HepG2 (cell line): ENCODE measurements around the gene CDYL. TPM values are rescaled to one million over a fixed set of nuclear protein-coding genes. Genes with fewer than 3 reads are reported as not detected.
A peak's percentile ranks its signal among the peaks of the same experiment; 100 is the strongest.

Source experiments
- ATAC-seq: fragments of 200-7000 bp; cut with Tn5 transposase; 3 replicates; pipeline ENCODE4 v1.9.1; 2020; ENCODE audit warnings: mild to moderate bottlenecking, moderate library complexity
- BruUV-seq: library from RNA; stranded (reverse); fragments of 400-500 nt; replicated peaks from 2 replicates; lab custom pipeline; 2021; lab: Mats Ljungman, UMichigan
- CTCF ChIA-PET: fragments of 300-600 bp; formaldehyde crosslinking; extraction: SDS; loops from one replicate; lab custom pipeline; 2021; ENCODE audit warnings: low total read pairs, inconsistent platforms, low intra/inter-chr PET ratio; lab: Yijun Ruan, JAX
- POLR2A ChIA-PET: fragments of 350-600 bp; sonication (Branson Sonifier 250); formaldehyde crosslinking; loops from one replicate; lab custom pipeline; 2020; ENCODE audit warnings: antibody characterized with exemption, inconsistent platforms; lab: Yijun Ruan, JAX
- DNase-seq: peaks from one replicate; pipeline ENCODE4 v3.0.0-alpha.2; 2015; ENCODE audit warnings: low spot score
- FAIRE-seq: peaks from 3 replicates; lab custom pipeline; 2011; peaks lifted over from hg19 to GRCh38; lab: Jason Lieb, UNC
- H2AFZ ChIP-seq: one replicate; pipeline ENCODE4 v1.6.1; 2011; ENCODE audit warnings: low read length, inconsistent platforms
- H3K27ac ChIP-seq: fragments of 300-600 bp; 3 replicates; pipeline ENCODE4 v1.8.0; 2011; ENCODE audit warnings: mixed run types, mild to moderate bottlenecking, mixed read lengths, low read length, inconsistent platforms; ENCODE audit not compliant: insufficient read depth; ENCODE audit errors: extremely low read length
- H3K27me3 ChIP-seq, 2 experiments: fragments of 200-600 bp in 1 of 2; 2 replicates in 1 of 2; 3 replicates in 1 of 2; pipeline versions ENCODE4 v1.6.0 to v1.8.0; 2011; ENCODE audit warnings: low read length in 2 of 2, mild to moderate bottlenecking in 2 of 2, moderate library complexity in 2 of 2, inconsistent platforms in 1 of 2; ENCODE audit not compliant: insufficient read depth in 2 of 2, control insufficient read depth in 1 of 2
- H3K36me3 ChIP-seq, 2 experiments: fragments of 200-600 bp in 1 of 2; replicated peaks in 1 of 2; 2 replicates in 1 of 2; 3 replicates in 1 of 2; pipeline versions ENCODE4 v1.5.1 to v1.8.0; 2011; ENCODE audit warnings: low read length in 2 of 2, inconsistent platforms in 1 of 2; ENCODE audit not compliant: insufficient read depth in 2 of 2, control insufficient read depth in 1 of 2
- H3K4me1 ChIP-seq: 2 replicates; pipeline ENCODE4 v1.5.1; 2012; ENCODE audit warnings: low read length, inconsistent platforms; ENCODE audit not compliant: insufficient read depth
- H3K4me2 ChIP-seq: 2 replicates; pipeline ENCODE4 v1.6.0; 2011; ENCODE audit warnings: low read depth, low read length, inconsistent platforms
- H3K4me3 ChIP-seq, 3 experiments: fragments of 200-600 bp in 1 of 3; sonication (generic), shearing (Covaris generic) in 1 of 3; replicated peaks in 1 of 3; 2 replicates each; pipeline ENCODE4 v1.5.1; 2011 to 2016; ENCODE audit warnings: low read length in 3 of 3, inconsistent platforms in 2 of 3, low read depth in 2 of 3, mild to moderate bottlenecking in 2 of 3, control low read depth in 1 of 3, mixed read lengths in 1 of 3; ENCODE audit not compliant: insufficient read depth in 1 of 3
- H3K79me2 ChIP-seq: one replicate; pipeline ENCODE4 v1.6.1; 2011; ENCODE audit warnings: low read length, inconsistent platforms; ENCODE audit not compliant: insufficient read depth
- H3K9ac ChIP-seq: 2 replicates; pipeline ENCODE4 v1.6.0; 2011; ENCODE audit warnings: mild to moderate bottlenecking, low read depth, low read length, inconsistent platforms; ENCODE audit not compliant: insufficient read depth
- H3K9me3 ChIP-seq: 2 replicates; pipeline ENCODE4 v1.5.1; 2012; ENCODE audit warnings: mild to moderate bottlenecking, low read length
- H4K20me1 ChIP-seq: 2 replicates; pipeline ENCODE4 v1.6.0; 2011; ENCODE audit warnings: inconsistent platforms, mild to moderate bottlenecking, low read length, moderate library complexity; ENCODE audit not compliant: insufficient read depth
- KAT8 ChIP-seq: IDR thresholded peaks from 2 replicates; pipeline ENCODE4 v1.6.1; 2016; ENCODE audit warnings: missing genetic modification reagents, missing compliant biosample characterization
- MNT ChIP-seq: fragments of 450-650 bp; IDR thresholded peaks from 2 replicates; pipeline ENCODE4 v1.6.1; 2016
- PHB2 ChIP-seq: fragments of 450-650 bp; IDR thresholded peaks from 2 replicates; pipeline ENCODE4 v1.6.1; 2018; ENCODE audit not compliant: partially characterized antibody
- SIN3B ChIP-seq: fragments of 150-350 bp; IDR thresholded peaks from 2 replicates; pipeline ENCODE4 v1.6.1; 2014; ENCODE audit warnings: low read length
- SOX5 ChIP-seq: IDR thresholded peaks from 2 replicates; pipeline ENCODE4 v1.6.1; 2016; ENCODE audit warnings: borderline replicate concordance
- ZBTB2 ChIP-seq: sonication (generic); formaldehyde crosslinking; IDR thresholded peaks from 2 replicates; pipeline ENCODE4 v1.8.0; 2022; ENCODE audit warnings: low read depth, missing genetic modification reagents
- ZBTB4 ChIP-seq: sonication (generic); formaldehyde crosslinking; IDR thresholded peaks from 2 replicates; pipeline ENCODE4 v1.4.0; 2020; ENCODE audit warnings: missing genetic modification reagents, mild to moderate bottlenecking, borderline replicate concordance
- ZNF256 ChIP-seq: sonication (generic); formaldehyde crosslinking; conservative IDR thresholded peaks from 2 replicates; pipeline ENCODE4 v1.4.0; 2020; ENCODE audit warnings: missing genetic modification reagents
- ZNF513 ChIP-seq: sonication (generic); formaldehyde crosslinking; conservative IDR thresholded peaks from 2 replicates; pipeline ENCODE4 v1.5.0; 2020; ENCODE audit warnings: missing genetic modification reagents
- WGBS: methylation state at CpG from one replicate; pipeline ENCODE4 v1.1.6; 2017; ENCODE audit warnings: low lambda C conversion rate; 5-methylcytosine and 5-hydroxymethylcytosine counted together
- in situ Hi-C: cut with HindIII; loops from 2 replicates; pipeline ENCODE4 v1.10.0; 2017; ENCODE audit warnings: low pct_unique_long_range_greater_than_20kb; ENCODE audit not compliant: extremely low pct_ligation_motif_present
- intact Hi-C: fragments of 100-400 bp; cut with micrococcal nuclease; formaldehyde crosslinking; loops from one replicate; pipeline ENCODE4 v1.10.0; 2022; ENCODE audit not compliant: unreplicated experiment
- polyA plus RNA-seq, 8 experiments: library from polyadenylated mRNA; depleted of rRNA in 3 of 8; stranded (reverse) in 7 of 8; unstranded in 1 of 8; fragments of >200 nt; fragmentation: Illumina TruSeq in 4 of 8; extraction: Trizol in 4 of 8; gene quantifications; 2 replicates each; pipeline versions ENCODE4 v1.2.1 to v1.2.3, GENCODE V29; 2011 to 2016; ENCODE audit warnings: low read depth in 4 of 8, missing spikeins in 1 of 8, mixed read lengths in 1 of 8; ENCODE audit not compliant: insufficient read depth in 1 of 8
- total RNA-seq, 5 experiments: library from RNA; depleted of rRNA; stranded (reverse); fragments of >200 nt; fragmentation: Illumina TruSeq; extraction: Trizol; gene quantifications; 2 replicates each; pipeline ENCODE4 v1.2.3, GENCODE V29; 2016; ENCODE audit warnings: low read depth in 1 of 5

The CDYL gene
- total and polyA plus RNA-seq, 2 of the 13 experiments (the other 11 are each of a cell fraction or from before 2014, with no cell fraction given): 22.8 to 105 TPM

GRCh38 chr6:4910037-4910760 is 134.0 kb downstream of the CDYL start:
- in situ Hi-C loops (no loop called here), intact Hi-C loops (no loop called here)
- Histone ChIP-seq H3K9ac (no peak overlapping the region), H3K4me2 (no peak overlapping the region), H3K27me3 (no peaks in the 10 kb centered on the region), H2AFZ (no peak overlapping the region), H3K36me3 (peaks cover 2 to 17% of the 10 kb centered on the region in 2 experiments; a peak in 4 of 5 replicates), H3K79me2 (peaks cover 2% of the 10 kb centered on the region), H3K4me3 (no peak overlapping the region), H4K20me1 (no peaks in the 10 kb centered on the region), H3K4me1 (0 out of 2 replicates have a peak, but pooled peaks cover 4% of the 10 kb centered on the region), H3K9me3 (no peaks in the 10 kb centered on the region), H3K27ac (no peak overlapping the region)
- ATAC-seq: no peak
- no TSS peak for BruUV-seq
- DNase-seq: no peak
- CTCF ChIA-PET: interaction anchor here (0.6 kb wide), 1 partner anchor 29 kb away, joined by 5 read pairs; no protein-coding TSS in a partner anchor
- TF ChIP-seq MNT (peak; percentile 54; the same call in 1 of the 2 replicates), PHB2 (no peak)
- no peak for FAIRE-seq
- 93% methylated on average over 9 of the region's 9 CpGs for WGBS
- POLR2A ChIA-PET: no interaction called here

GRCh38 chr6:4912559-4912958 is 136.4 kb downstream of the CDYL start:
- intact Hi-C loops: no loop called here
- 0 out of 2 replicates have a peak, but pooled peaks cover 4% of the 10 kb centered on the region for H3K4me1 ChIP-seq
- 97% methylated on average over 5 of the region's 5 CpGs for WGBS
- no peaks in the 10 kb centered on the region for H4K20me1 ChIP-seq
- ChIA-PET POLR2A (no interaction called here), CTCF (no interaction called here)
- no peaks in the 10 kb centered on the region for H3K27me3 ChIP-seq
- no peak for DNase-seq
- H3K4me3 ChIP-seq: no peak overlapping the region
- H3K9ac ChIP-seq: no peak overlapping the region
- no peak overlapping the region for H3K4me2 ChIP-seq
- H3K36me3 ChIP-seq: peaks cover 2 to 17% of the 10 kb centered on the region in 2 experiments; a peak in 3 of 5 replicates
- H3K9me3 ChIP-seq: no peaks in the 10 kb centered on the region
- BruUV-seq: no TSS peak
- H3K27ac ChIP-seq: no peak overlapping the region
- peaks cover 2% of the 10 kb centered on the region for H3K79me2 ChIP-seq
- no peak for FAIRE-seq
- H2AFZ ChIP-seq: no peak overlapping the region
- ATAC-seq: no peak
- in situ Hi-C loops: no loop called here
- TF ChIP-seq ZBTB4 (CRISPR knock-in tag) (no peak), KAT8 (CRISPR knock-in tag) (no peak), SOX5 (CRISPR knock-in tag) (no peak), SIN3B (no peak), ZNF256 (no peak), ZBTB2 (CRISPR knock-in tag) (no peak), ZNF513 (CRISPR knock-in tag) (no peak)
